Upper lobe of left lung (tissue), 4 donors: ENCODE data around the gene CIITA.

ENCODE experiments used
- CTCF ChIP-seq, 6 experiments: fragments of 450-650 bp in 4 of 6; fragments of 200-600 bp in 2 of 6; sonication (generic) in 2 of 6; IDR thresholded peaks; one replicate each; pipeline ENCODE4 v1.5.1; 2016 to 2019; ENCODE audit warnings: antibody characterized with exemption in 6 of 6
- EP300 ChIP-seq, 4 donors: sonication (generic); formaldehyde crosslinking; IDR thresholded peaks; one replicate each; pipeline ENCODE4 v1.5.1; 2017; ENCODE audit warnings: antibody characterized with exemption in 4 of 4, control low read depth in 2 of 4
- POLR2A ChIP-seq, 4 donors: fragments of 450-650 bp; IDR thresholded peaks; one replicate each; pipeline ENCODE4 v1.5.1; 2016 to 2017; ENCODE audit warnings: antibody characterized with exemption in 4 of 4, mild to moderate bottlenecking in 2 of 4
- POLR2AphosphoS5 ChIP-seq, 2 donors: sonication (generic); formaldehyde crosslinking; IDR thresholded peaks; one replicate each; pipeline ENCODE4 v1.5.1; 2017; ENCODE audit warnings: antibody characterized with exemption in 2 of 2

DNA sequence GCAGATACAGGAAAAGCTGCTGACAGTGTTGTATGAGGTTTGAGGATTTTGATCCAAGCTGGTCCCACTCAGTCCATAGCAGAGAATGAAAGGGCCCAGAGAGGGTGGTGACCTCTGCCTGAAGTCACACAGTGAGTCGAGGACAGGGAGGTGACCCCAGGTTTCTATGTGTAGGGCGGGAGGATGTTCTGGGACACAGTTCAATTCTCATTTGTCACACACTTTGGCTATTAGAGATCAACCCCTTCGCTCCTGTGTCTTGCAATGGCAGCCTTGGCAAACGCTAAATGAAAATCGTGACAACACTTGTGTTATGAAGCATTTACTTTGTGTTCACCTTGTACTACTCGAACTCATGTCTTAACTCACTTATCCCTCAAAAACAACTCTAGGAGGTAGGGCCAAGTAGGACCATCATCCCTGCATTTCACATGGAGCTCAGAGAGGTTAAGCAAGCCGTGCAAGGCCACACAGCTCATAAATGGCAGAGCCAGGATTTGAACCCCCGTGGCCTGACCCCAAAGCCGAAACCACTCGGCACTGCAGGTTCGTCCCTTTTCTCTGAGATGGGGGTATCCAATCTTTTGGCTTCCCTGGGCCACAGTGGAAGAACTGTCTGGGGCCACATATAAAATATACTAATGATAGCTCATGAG lies 55.1 kb downstream of the CIITA start:
- TF ChIP-seq CTCF (IDR thresholded peaks at IDR 0.05): no peak
- TF ChIP-seq POLR2A (IDR thresholded peaks at IDR 0.05): no peak
- TF ChIP-seq POLR2AphosphoS5 (IDR thresholded peaks at IDR 0.05): no peak
- no peak for TF ChIP-seq EP300 (IDR thresholded peaks at IDR 0.05)
